Activated T-cell treated with anti-CD3 and anti-CD28 coated beads for 4 hours (primary cell): ENCODE results near the gene SPRY2.
"Not testable (repeated sequence)": the region's sequence is repeated elsewhere in the genome, so short reads cannot be mapped to it uniquely, and the experiment has no call there.

Source experiments
- DNase-seq: peaks from one replicate; pipeline ENCODE4 v3.0.0-alpha.2; 2020

SPRY2 gene

GRCh38 chr13:80348314-80348713, 7.4 kb upstream of the SPRY2 start:
- DNase-seq: no peak

DNA sequence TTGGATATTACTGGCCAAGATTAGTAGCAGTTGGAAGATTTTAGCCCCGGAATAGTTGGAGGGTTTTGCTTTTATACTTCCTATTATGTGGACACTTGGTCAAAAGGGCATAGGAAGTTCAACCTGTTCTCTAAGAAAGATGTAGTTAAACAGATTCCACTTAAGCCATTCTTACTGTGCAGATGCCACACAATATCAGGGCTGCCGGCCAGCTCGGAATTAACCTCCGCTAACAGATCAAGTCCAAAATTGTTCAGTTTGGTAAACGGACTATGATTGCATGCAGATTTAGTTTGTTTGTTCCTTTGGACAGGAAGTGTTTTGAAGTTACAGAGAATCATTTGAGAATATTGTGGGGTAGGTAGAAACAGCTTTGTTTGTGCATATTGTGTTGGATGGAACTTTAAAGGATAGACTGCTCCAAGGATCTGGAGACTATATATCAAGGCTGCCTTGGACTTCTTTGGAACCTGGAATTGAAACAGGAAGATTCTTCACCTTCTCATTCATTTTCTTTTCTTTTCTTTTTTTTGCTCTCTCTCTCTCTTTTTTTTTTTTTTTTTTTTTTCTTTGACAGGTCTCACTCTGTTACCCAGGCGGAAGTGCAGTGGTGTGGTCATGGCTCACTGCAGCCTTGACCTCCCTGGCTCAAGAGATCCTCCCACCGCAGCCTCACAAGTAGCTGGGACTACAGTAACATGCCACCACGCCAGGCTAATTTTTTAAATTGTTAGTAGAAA, 5.0 kb upstream of the SPRY2 start:
- DNase-seq: no peak

GRCh38 chr13:80344032-80344431, 3.1 kb upstream of the SPRY2 start:
- not testable (repeated sequence) for DNase-seq

GRCh38 chr13:80342471-80343371, 1.8 kb upstream of the SPRY2 start:
- peak; percentile 48 for DNase-seq

GRCh38 chr13:80341756-80342370, 937 bp upstream of the SPRY2 start:
- no peak for DNase-seq

GRCh38 chr13:80340651-80341100, 250 bp downstream of the SPRY2 start:
- DNase-seq: no peak

GRCh38 chr13:80339912-80340650, 845 bp downstream of the SPRY2 start:
- DNase-seq: no peak

DNA sequence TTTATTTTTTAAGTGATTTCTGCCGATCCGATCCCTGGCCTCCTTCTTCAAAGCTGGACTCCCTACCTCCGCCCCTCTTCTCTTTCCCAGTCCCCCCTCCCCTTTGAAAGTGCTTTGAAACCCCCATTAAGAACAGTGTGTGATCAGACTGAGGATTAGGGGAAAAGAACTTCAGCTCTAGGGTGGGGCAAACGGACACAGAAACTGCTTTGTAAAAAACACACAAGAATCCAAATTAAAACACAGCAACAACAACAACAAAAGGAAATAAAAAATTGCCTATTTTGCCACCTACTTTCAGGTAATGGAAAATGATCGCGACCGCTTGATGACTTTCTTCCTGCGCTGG, 1.4 kb downstream of the SPRY2 start:
- no peak for DNase-seq

- DNase-seq: no peak
These were observed 2.0 kb downstream of the SPRY2 start for GRCh38 chr13:80338781-80339562.

GRCh38 chr13:80337288-80338081, 3.4 kb downstream of the SPRY2 start:
- no peak for DNase-seq

GRCh38 chr13:80336776-80337287, 4.1 kb downstream of the SPRY2 start:
- no peak for DNase-seq

GRCh38 chr13:80336370-80336769, 4.6 kb downstream of the SPRY2 start:
- no peak for DNase-seq

GRCh38 chr13:80334597-80335260, 6.2 kb downstream of the SPRY2 start:
- no peak for DNase-seq

GRCh38 chr13:80331984-80332383, 8.9 kb downstream of the SPRY2 start:
- DNase-seq: no peak

GRCh38 chr13:80329250-80329649, 11.7 kb downstream of the SPRY2 start:
- no peak for DNase-seq

- no peak for DNase-seq
These were observed 21.9 kb downstream of the SPRY2 start for GRCh38 chr13:80319004-80319403.

DNA sequence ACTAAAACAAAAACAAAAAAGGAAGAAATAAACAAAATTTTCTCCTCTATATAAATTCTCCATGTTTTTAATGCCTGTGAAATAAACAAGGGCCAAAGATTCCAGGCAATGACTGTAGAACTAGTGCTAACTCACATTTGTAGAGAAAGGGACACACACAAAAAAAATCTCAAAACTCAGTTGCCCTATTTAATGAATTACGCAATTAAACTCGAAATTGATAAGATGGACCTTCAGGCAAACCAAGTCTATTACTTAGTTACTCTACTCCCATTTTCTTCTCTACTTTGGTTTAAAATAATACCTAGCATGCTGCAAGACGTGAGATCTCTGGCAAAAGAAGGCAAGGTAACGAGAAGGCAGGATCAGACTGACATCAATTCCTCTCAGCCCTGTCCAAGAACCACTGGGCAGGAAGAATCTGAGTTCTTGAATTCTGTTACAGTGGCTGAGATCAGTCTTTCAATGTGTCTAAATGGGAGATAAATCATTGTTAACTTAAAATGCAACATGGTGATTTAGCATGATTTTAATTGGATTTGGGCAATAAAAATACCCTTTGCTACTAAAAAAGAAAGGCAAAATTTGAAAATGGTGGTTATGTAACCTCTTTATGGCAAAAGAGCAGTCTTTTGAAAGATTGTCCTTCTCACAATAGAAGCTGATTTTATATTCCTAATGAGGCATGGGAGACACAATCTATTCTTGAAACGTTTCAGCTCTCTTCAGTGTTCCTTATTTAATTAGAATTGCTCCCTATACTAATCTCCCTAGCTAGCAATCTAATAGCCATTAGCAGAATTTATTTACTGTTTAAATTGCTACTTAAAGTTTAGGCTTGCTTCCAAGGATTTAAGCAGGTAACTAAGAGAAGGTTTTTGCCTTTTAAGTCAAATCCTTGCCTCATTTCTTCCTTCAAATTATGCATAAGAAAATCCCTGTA, 25.9 kb downstream of the SPRY2 start:
- no peak for DNase-seq

GRCh38 chr13:80313668-80314256, 27.2 kb downstream of the SPRY2 start:
- DNase-seq: no peak

DNA sequence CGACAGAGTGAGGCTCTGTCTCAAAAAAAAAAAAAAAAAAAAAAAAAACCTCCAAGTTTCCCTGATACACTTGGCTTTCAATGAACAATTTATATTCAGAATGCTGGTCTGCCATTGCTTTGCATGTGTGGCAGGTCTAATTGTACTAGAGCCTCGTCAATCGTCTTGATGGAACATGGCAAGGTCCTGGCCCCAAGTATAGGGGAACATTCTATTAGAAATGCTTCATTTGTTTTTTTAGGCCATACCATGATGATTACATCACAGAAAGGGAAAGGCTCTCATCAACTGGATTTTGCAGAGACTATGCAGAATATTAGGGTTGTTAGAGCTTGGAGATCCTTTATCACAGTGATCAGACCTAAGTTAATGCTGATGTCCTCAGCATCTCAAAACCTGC, 28.0 kb downstream of the SPRY2 start:
- no peak for DNase-seq
